GM23248 (cell line): ENCODE results near the gene FKTN. TPM values are rescaled to one million over a fixed set of nuclear protein-coding genes. Genes with fewer than 3 reads are reported as not detected.
A peak's percentile ranks its signal among the peaks of the same experiment; 100 is the strongest.

Experiments
- DNase-seq: peaks from one replicate; pipeline ENCODE4 v3.0.0-alpha.2; 2015
- H2AFZ ChIP-seq: fragments of 200-600 bp; sonication (generic); 2 replicates; pipeline ENCODE4 v1.6.1; 2016; ENCODE audit warnings: antibody characterized with exemption
- H3F3A ChIP-seq: fragments of 200-600 bp; sonication (generic); 2 replicates; pipeline ENCODE4 v1.6.1; 2016; ENCODE audit warnings: mild to moderate bottlenecking, antibody characterized with exemption, mixed run types; ENCODE audit not compliant: insufficient read depth
- H3K27ac ChIP-seq: fragments of 200-600 bp; sonication (generic); 2 replicates; pipeline ENCODE4 v1.5.1; 2016; ENCODE audit warnings: mild to moderate bottlenecking
- H3K27me3 ChIP-seq: fragments of 200-600 bp; sonication (generic); replicated peaks from 2 replicates; pipeline ENCODE4 v1.6.1; 2016; ENCODE audit warnings: mild to moderate bottlenecking; ENCODE audit not compliant: insufficient read depth
- H3K36me3 ChIP-seq: fragments of 200-600 bp; sonication (generic); 2 replicates; pipeline ENCODE4 v1.6.1; 2016; ENCODE audit warnings: low read depth, mild to moderate bottlenecking
- H3K4me1 ChIP-seq: fragments of 200-600 bp; sonication (generic); 2 replicates; pipeline ENCODE4 v1.6.1; 2016; ENCODE audit warnings: mild to moderate bottlenecking; ENCODE audit not compliant: insufficient read depth
- H3K4me2 ChIP-seq: fragments of 200-600 bp; sonication (generic); one replicate; pipeline ENCODE4 v1.6.1; 2016; ENCODE audit warnings: mild to moderate bottlenecking; ENCODE audit not compliant: unreplicated experiment
- H3K4me3 ChIP-seq: fragments of 200-600 bp; sonication (generic); 2 replicates; pipeline ENCODE4 v1.5.1; 2016; ENCODE audit warnings: mild to moderate bottlenecking
- H3K79me2 ChIP-seq: fragments of 200-600 bp; sonication (generic); 2 replicates; pipeline ENCODE4 v1.6.1; 2016; ENCODE audit warnings: mild to moderate bottlenecking; ENCODE audit not compliant: insufficient read depth
- H3K9ac ChIP-seq: fragments of 200-600 bp; sonication (generic); 2 replicates; pipeline ENCODE4 v1.6.1; 2016; ENCODE audit warnings: mild to moderate bottlenecking
- H3K9me2 ChIP-seq: fragments of 200-600 bp; sonication (generic); 2 replicates; pipeline ENCODE4 v1.6.1; 2016; ENCODE audit warnings: mixed run types, mild to moderate bottlenecking, moderate library complexity; ENCODE audit not compliant: insufficient read depth
- H3K9me3 ChIP-seq: fragments of 200-600 bp; sonication (generic); one replicate; pipeline ENCODE4 v1.6.1; 2017; ENCODE audit warnings: low read depth
- H4K20me1 ChIP-seq: fragments of 200-600 bp; sonication (generic); 2 replicates; pipeline ENCODE4 v1.6.0; 2016; ENCODE audit not compliant: insufficient read depth
- EZH2 ChIP-seq: fragments of 200-600 bp; sonication (generic); IDR thresholded peaks from 2 replicates; pipeline ENCODE4 v1.6.1; 2018; ENCODE audit warnings: antibody characterized with exemption, mild to moderate bottlenecking; ENCODE audit not compliant: insufficient read depth, poor library complexity, severe bottlenecking
- EZH2phosphoT487 ChIP-seq: fragments of 200-600 bp; sonication (generic); IDR thresholded peaks from 2 replicates; pipeline ENCODE4 v1.6.1; 2018; ENCODE audit warnings: antibody characterized with exemption, moderate library complexity, mild to moderate bottlenecking, low read depth; ENCODE audit not compliant: insufficient read depth
- WGBS, 2 experiments: methylation state at CpG; one replicate each; pipeline ENCODE4 v1.1.6; 2015 to 2017; ENCODE audit warnings: low lambda C conversion rate in 2 of 2, low coverage in 1 of 2; ENCODE audit errors: missing lambda C conversion rate in 2 of 2; 5-methylcytosine and 5-hydroxymethylcytosine counted together
- in situ Hi-C: fragments of 300-500 bp; cut with MboI; formaldehyde crosslinking; loops from 2 replicates; pipeline ENCODE4 v1.15.0; 2020
- polyA plus RNA-seq: library from polyadenylated mRNA; unstranded; fragments of >200 nt; fragmentation: Nextera tagmentation; extraction: Ambion mirVana; gene quantifications from 2 replicates; pipeline ENCODE4 v1.2.1, GENCODE V29; 2016
- total RNA-seq: library from RNA; depleted of rRNA; stranded (reverse); fragments of >200 nt; shearing (Covaris generic); gene quantifications from 2 replicates; pipeline ENCODE4 v1.2.3, GENCODE V29; 2014; rRNA removed

The FKTN gene
- total RNA-seq (16.9 and 40.7 TPM in 2 replicates), polyA plus RNA-seq (13.9 TPM in 2 replicates)

DNA sequence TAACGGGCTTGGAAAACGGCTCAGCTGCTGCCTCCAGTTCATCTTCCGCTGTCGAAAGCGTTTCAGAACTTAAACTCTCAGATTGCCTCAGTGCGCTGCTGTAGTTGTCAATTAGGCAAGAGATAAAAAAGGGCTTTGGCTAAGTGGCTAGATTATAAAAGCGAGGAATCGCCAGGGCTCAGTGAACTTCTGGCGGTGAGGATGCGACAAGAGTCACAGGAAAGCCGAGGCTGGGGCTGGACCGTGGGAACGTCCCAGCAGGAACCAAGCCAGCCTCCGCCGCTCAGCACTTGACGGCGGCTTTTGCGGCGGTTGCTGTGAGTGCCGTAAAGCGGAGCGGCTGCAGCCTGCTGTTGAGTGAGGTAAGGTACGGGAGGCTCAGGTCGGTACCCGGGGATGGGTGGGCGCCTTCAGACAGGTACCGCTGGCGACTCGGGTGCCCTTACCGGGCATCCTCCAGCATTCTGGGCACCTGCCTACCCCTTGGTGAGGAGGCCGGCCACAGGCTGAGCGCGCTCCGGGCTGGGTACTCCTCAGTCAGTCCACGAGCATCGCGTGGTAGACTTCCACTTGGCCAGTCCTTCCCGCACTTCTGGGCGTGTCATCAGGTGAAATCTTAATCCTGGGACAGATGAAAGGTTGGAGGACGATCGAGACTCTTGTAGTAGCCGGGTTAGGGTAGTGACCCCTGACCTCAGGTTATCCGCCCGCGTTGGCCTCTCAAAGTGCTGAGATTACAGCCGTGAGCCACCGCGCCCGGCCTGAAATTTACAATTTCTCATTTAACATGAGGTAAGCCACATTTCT is at the start of gene FKTN:
TSS of gene FKTN (plus strand) at position 328 of the 807 bp plus-strand sequence. CDS start 16,902 bp downstream, outside the sequence.
- Histone ChIP-seq H3K4me3 (peak within 1 kb of the TSS; percentile 85), H3K79me2 (peaks cover 36% of the 10 kb centered on the region), H3K4me1 (peaks cover 9% of the 10 kb centered on the region; the same call in 1 of the 2 replicates), H3K4me2 (peak within 1 kb of the TSS; percentile 97), H3K9ac (peak within 1 kb of the TSS; percentile 83), H4K20me1 (no peaks in the 10 kb centered on the region), H3K9me2 (no peaks in the 10 kb centered on the region), H3K36me3 (no peaks in the 10 kb centered on the region; the same call in 1 of the 2 replicates), H3F3A (peaks cover 10% of the 10 kb centered on the region; the same call in 1 of the 2 replicates), H3K27me3 (no peaks in the 10 kb centered on the region), H2AFZ (peak within 1 kb of the TSS; percentile 93), H3K9me3 (no peaks in the 10 kb centered on the region), H3K27ac (peak within 1 kb of the TSS; percentile 74)
- in situ Hi-C loops = no loop called here
- peak; percentile 94 for DNase-seq
- no peak for TF ChIP-seq EZH2phosphoT487
- 1% methylated on average over 38 to 49 of the region's 49 CpGs for WGBS, 2 experiments

DNA sequence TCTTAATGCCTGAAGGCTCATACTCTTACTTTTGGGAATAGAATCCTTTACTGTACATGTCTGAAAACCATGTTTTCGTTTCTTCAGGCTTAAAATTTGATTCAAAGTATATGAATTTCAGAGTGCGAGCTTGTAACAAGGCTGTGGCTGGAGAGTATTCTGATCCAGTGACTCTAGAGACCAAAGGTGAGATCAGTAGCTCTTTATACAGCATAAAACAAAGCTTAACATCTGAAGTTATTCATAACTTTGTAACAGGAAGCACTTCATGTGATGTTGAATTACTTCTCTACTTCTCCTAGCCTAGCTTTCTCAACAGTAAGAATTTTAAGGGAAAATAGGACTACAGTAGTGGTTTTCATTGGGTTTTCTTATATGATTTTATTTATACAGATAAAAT is 49.4 kb upstream of the FKTN start:
- peaks cover 20% of the 10 kb centered on the region for H3K79me2 ChIP-seq
- H3K4me2 ChIP-seq = no peak overlapping the region
- no peaks in the 10 kb centered on the region for H3K9me3 ChIP-seq
- no peaks in the 10 kb centered on the region for H4K20me1 ChIP-seq
- H3K4me3 ChIP-seq = no peak overlapping the region
- H3K27me3 ChIP-seq = no peaks in the 10 kb centered on the region
- no peaks in the 10 kb centered on the region for H3K9me2 ChIP-seq
- whole genome bisulfite sequencing, 2 experiments = 98 to 100% methylated on average over 2 of the region's 2 CpGs
- no peak for DNase-seq
- no peak for TF ChIP-seq EZH2
- TF ChIP-seq EZH2phosphoT487 = no peak
- H3F3A ChIP-seq = peaks cover 32% of the 10 kb centered on the region
- no peak overlapping the region for H2AFZ ChIP-seq
- peaks cover 30% of the 10 kb centered on the region for H3K4me1 ChIP-seq
- H3K27ac ChIP-seq = no peak overlapping the region
- H3K36me3 ChIP-seq = peaks cover 13% of the 10 kb centered on the region
- in situ Hi-C loops = no loop called here
- no peak overlapping the region for H3K9ac ChIP-seq

DNA sequence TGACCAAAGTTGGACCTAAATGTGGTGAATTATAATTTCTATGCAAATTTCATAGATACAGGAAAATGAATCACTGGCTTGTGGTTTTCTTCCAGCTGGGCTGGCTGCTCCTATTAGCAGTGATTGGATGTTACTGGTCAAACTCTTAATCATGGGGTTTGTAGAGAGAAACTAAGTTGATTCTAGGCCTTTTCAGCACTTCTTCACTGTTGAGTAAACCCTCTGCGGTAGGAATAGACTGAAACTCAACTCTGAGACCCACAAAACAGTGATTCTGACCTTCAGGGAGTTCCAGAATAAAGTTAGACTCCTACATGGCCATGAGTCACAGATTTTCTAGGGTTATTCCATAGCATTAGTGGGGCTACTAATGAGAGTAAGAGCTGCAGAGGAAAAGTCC is 47.9 kb upstream of the FKTN start:
- H3F3A ChIP-seq = peaks cover 32% of the 10 kb centered on the region
- no peaks in the 10 kb centered on the region for H3K27me3 ChIP-seq
- H3K9ac ChIP-seq = no peak overlapping the region
- no peaks in the 10 kb centered on the region for H3K9me3 ChIP-seq
- peaks cover 17% of the 10 kb centered on the region for H3K36me3 ChIP-seq
- H3K9me2 ChIP-seq = no peaks in the 10 kb centered on the region
- H3K4me1 ChIP-seq = peaks cover 25% of the 10 kb centered on the region
- TF ChIP-seq EZH2 = no peak
- no peak for TF ChIP-seq EZH2phosphoT487
- 25 to 28% methylated on average over 1 of the region's 1 CpG for WGBS, 2 experiments
- peaks cover 8% of the 10 kb centered on the region for H3K79me2 ChIP-seq
- peak; percentile 80 for DNase-seq
- no peak overlapping the region for H3K4me3 ChIP-seq
- no peak overlapping the region for H2AFZ ChIP-seq
- peak overlapping the region; percentile 47 for H3K27ac ChIP-seq
- no peaks in the 10 kb centered on the region; the same call in 1 of the 2 replicates for H4K20me1 ChIP-seq
- in situ Hi-C loops = no loop called here
- peak overlapping the region; percentile 18 for H3K4me2 ChIP-seq

DNA sequence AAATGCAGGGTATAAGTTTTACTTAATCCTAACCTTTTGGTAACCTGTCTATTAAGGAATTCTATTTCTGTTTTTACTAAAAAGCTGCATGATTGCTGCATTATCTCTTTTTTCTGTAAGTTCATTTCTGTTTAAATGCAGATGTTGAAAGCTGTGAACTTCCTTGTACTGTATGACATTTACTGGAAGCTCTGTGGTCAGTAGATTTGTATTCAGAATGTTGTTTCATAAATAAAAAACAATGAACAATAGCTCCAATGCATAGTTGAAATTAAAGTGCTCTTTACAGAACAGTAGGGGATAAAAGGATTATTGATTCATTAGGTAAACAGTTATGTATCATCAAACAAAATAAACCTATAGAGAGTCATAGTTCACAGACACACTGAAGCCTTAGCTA is 46.5 kb upstream of the FKTN start:
- Histone ChIP-seq H3K4me2 (no peak overlapping the region), H3K27me3 (no peaks in the 10 kb centered on the region), H3K9ac (no peak overlapping the region), H3K9me2 (no peaks in the 10 kb centered on the region), H3K79me2 (no peaks in the 10 kb centered on the region), H3F3A (peaks cover 32% of the 10 kb centered on the region), H3K27ac (no peak overlapping the region), H3K36me3 (peaks cover 17% of the 10 kb centered on the region), H3K4me1 (peaks cover 25% of the 10 kb centered on the region), H3K4me3 (no peak overlapping the region), H2AFZ (no peak overlapping the region), H4K20me1 (no peaks in the 10 kb centered on the region; the same call in 1 of the 2 replicates), H3K9me3 (no peaks in the 10 kb centered on the region)
- TF ChIP-seq EZH2 (no peak), EZH2phosphoT487 (no peak)
- in situ Hi-C loops = no loop called here
- no peak for DNase-seq
